ENCODE results near the gene MSI2.

MSI2 gene

DNA sequence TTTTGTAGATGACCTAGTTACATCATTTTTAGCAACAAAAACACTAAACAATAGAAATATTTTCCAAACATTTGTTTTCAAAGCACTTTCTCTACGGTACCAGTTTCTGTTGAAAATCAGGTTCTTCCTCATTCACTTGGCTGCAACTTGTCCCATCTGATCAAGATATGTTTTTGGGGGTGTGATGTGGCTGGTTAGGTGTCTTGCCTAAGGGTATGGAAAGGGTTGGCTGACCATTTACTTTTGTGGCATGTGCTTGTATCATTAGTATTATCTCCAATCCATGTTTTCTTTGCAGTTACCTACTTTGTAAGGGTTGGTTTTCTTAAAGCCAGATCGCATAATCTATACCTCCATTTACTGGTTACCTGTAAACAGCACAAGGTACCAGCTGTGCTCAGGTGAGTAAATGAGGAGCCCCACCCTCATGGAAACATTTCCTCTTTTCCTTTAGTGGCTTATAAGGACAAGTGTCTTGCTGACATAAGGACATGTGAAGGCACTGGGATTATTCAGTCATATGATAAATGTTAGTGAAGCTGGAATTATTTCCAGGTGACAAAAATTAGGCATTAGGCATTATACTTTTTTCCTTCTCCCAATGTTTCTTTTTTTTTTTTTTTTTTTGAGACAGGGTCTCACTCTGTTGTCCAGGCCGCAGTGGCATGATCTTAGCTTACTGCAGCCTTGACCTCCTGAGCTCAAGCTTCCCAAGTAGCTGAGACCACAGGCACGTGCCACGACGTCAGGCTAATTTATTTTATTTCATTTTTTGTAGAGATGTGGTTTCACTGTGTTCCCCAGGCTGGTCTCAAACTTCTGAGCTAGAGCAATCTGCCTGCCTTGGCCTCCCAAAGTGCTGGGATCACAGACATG, 326.8 kb downstream of the MSI2 start:
- no peaks in the 10 kb centered on the region for H3K9me2 ChIP-seq (replicated peaks; ENCODE audit: low read depth, low read length)
- no peaks in the 10 kb centered on the region for H3K27me3 ChIP-seq (ENCODE audit: insufficient read depth, low read length, poor library complexity, severe bottlenecking)
- no peak overlapping the region for H3K4me3 ChIP-seq (ENCODE audit: low read length, poor library complexity, severe bottlenecking)
- H3K79me2 ChIP-seq (ENCODE audit: insufficient read depth, low read length) = peaks cover 72% of the 10 kb centered on the region
- H3K4me1 ChIP-seq (ENCODE audit: insufficient read depth, low read length, poor library complexity, severe bottlenecking) = peaks cover 6% of the 10 kb centered on the region
- no peaks in the 10 kb centered on the region for H3K9me3 ChIP-seq (ENCODE audit: insufficient read depth, low read depth, low read length)
- no peak overlapping the region for H2AFZ ChIP-seq (ENCODE audit: low read length)
- no peak overlapping the region for H3K9ac ChIP-seq (ENCODE audit: low read depth, low read length, poor library complexity, severe bottlenecking)
- peaks cover 26% of the 10 kb centered on the region for H4K20me1 ChIP-seq (ENCODE audit: insufficient read depth, low read length, poor library complexity, severe bottlenecking)
- H3F3A ChIP-seq (ENCODE audit: low read depth) = no peaks in the 10 kb centered on the region
- H3K36me3 ChIP-seq (ENCODE audit: insufficient read depth, low read length) = peaks cover 63% of the 10 kb centered on the region; the same call in 1 of the 2 replicates
- H3K4me2 ChIP-seq (ENCODE audit: low read depth, low read length, poor library complexity, severe bottlenecking) = no peak overlapping the region
- TF ChIP-seq, protein P1, sequence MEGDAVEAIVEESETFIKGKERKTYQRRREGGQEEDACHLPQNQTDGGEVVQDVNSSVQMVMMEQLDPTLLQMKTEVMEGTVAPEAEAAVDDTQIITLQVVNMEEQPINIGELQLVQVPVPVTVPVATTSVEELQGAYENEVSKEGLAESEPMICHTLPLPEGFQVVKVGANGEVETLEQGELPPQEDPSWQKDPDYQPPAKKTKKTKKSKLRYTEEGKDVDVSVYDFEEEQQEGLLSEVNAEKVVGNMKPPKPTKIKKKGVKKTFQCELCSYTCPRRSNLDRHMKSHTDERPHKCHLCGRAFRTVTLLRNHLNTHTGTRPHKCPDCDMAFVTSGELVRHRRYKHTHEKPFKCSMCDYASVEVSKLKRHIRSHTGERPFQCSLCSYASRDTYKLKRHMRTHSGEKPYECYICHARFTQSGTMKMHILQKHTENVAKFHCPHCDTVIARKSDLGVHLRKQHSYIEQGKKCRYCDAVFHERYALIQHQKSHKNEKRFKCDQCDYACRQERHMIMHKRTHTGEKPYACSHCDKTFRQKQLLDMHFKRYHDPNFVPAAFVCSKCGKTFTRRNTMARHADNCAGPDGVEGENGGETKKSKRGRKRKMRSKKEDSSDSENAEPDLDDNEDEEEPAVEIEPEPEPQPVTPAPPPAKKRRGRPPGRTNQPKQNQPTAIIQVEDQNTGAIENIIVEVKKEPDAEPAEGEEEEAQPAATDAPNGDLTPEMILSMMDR (conservative IDR thresholded peaks at IDR 0.05; ENCODE audit: low read length) = no peak
- TF ChIP-seq EZH2phosphoT487 (IDR thresholded peaks at IDR 0.05; ENCODE audit: borderline replicate concordance) = no peak

DNA sequence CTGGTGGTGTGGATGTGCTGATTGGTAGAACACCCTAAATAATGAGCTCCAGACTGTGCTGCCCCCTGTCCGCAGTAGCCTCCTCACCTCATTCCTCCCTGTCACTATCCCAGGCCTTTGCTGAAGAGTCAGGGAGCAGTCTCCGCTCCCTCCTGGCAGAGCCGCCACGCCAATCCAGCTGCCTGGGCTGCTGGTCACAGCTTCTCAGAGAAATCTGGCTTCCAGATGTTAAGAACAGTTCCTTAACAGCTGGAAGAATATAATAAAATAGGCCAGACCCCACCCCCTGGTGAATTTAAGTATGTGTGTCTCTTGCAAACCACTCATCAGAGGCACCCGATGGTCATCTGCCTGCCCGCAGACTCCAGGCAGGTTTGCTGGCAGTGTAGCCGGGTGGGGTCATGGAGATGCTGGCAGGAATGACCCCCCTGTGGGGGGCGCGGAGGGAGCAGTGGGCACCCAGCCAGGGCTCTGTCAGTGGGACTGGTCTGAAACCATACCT, 327.8 kb downstream of the MSI2 start:
- Histone ChIP-seq H3K4me1 (ENCODE audit: insufficient read depth, low read length, poor library complexity, severe bottlenecking) (peaks cover 6% of the 10 kb centered on the region), H3K9ac (ENCODE audit: low read depth, low read length, poor library complexity, severe bottlenecking) (no peak overlapping the region), H3K9me3 (ENCODE audit: insufficient read depth, low read depth, low read length) (no peaks in the 10 kb centered on the region), H4K20me1 (ENCODE audit: insufficient read depth, low read length, poor library complexity, severe bottlenecking) (peaks cover 20% of the 10 kb centered on the region), H3K4me2 (ENCODE audit: low read depth, low read length, poor library complexity, severe bottlenecking) (no peak overlapping the region), H3K9me2 (replicated peaks; ENCODE audit: low read depth, low read length) (no peaks in the 10 kb centered on the region), H3K4me3 (ENCODE audit: low read length, poor library complexity, severe bottlenecking) (no peak overlapping the region), H3K79me2 (ENCODE audit: insufficient read depth, low read length) (peaks cover 68% of the 10 kb centered on the region), H3K27me3 (ENCODE audit: insufficient read depth, low read length, poor library complexity, severe bottlenecking) (no peaks in the 10 kb centered on the region), H2AFZ (ENCODE audit: low read length) (no peak overlapping the region), H3K36me3 (ENCODE audit: insufficient read depth, low read length) (peaks cover 73% of the 10 kb centered on the region; the same call in 1 of the 2 replicates), H3F3A (ENCODE audit: low read depth) (no peaks in the 10 kb centered on the region)
- TF ChIP-seq, protein P1 (conservative IDR thresholded peaks at IDR 0.05; ENCODE audit: low read length) = no peak
- TF ChIP-seq EZH2phosphoT487 (IDR thresholded peaks at IDR 0.05; ENCODE audit: borderline replicate concordance) = no peak

DNA sequence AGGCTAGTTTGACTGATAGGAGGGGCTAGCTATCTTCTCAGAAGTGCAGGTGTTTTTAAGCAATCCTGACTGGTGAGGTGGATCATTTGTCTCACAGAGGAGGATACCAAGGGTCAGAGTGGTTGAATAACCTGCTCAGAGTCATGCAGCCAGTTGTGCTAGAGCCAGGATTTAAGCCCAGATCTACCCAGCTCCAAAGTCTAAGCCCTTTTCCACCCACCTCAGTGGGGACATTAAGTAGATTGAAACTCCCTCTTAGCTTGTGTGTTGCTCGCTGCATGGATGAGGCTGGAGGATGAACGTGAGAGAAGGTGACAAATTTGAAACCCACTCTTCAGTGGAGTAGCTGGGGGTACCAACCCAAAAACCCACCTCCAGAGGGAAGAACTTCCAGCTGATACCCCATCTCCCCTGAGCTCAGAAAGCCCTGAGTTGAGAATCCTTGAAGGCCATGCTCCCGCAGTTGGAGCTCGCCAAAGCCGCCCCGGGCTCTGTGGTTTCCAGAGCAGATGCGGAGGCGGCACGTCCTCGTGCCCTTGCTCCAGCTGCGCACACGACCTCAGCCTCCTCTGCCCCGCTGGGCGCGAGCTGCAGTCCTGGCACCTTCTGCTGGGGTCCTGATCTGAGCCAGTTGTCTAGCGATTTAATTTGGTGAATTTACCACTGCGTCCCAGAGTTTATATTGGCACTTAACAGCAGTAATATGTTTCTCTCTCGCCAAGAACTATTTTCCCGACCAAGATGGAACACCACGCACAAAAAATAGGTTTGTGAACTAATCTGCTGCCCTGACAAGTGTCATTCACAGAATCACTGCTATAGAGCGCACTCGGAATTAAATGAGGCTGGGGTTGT, 329.2 kb downstream of the MSI2 start:
- Histone ChIP-seq H3K4me3 (ENCODE audit: low read length, poor library complexity, severe bottlenecking) (no peak overlapping the region), H2AFZ (ENCODE audit: low read length) (no peak overlapping the region), H3K27me3 (ENCODE audit: insufficient read depth, low read length, poor library complexity, severe bottlenecking) (no peaks in the 10 kb centered on the region), H3K79me2 (ENCODE audit: insufficient read depth, low read length) (peaks cover 70% of the 10 kb centered on the region; the same call in 1 of the 2 replicates), H3K9me3 (ENCODE audit: insufficient read depth, low read depth, low read length) (no peaks in the 10 kb centered on the region), H3K4me2 (ENCODE audit: low read depth, low read length, poor library complexity, severe bottlenecking) (no peak overlapping the region), H4K20me1 (ENCODE audit: insufficient read depth, low read length, poor library complexity, severe bottlenecking) (peaks cover 16% of the 10 kb centered on the region), H3K9me2 (replicated peaks; ENCODE audit: low read depth, low read length) (no peaks in the 10 kb centered on the region), H3K4me1 (ENCODE audit: insufficient read depth, low read length, poor library complexity, severe bottlenecking) (no peaks in the 10 kb centered on the region), H3K9ac (ENCODE audit: low read depth, low read length, poor library complexity, severe bottlenecking) (no peak overlapping the region), H3F3A (ENCODE audit: low read depth) (no peaks in the 10 kb centered on the region), H3K36me3 (ENCODE audit: insufficient read depth, low read length) (peaks cover 81% of the 10 kb centered on the region; the same call in 1 of the 2 replicates)
- TF ChIP-seq, protein P1 (conservative IDR thresholded peaks at IDR 0.05; ENCODE audit: low read length) = no peak
- TF ChIP-seq EZH2phosphoT487 (IDR thresholded peaks at IDR 0.05; ENCODE audit: borderline replicate concordance) = no peak
